DMS153 treated with DMSO at 0.1 percent for 48 hours (cell line): ENCODE measurements around the gene PSMA1.
A peak's percentile ranks its signal among the peaks of the same experiment; 100 is the strongest.
"Not testable (repeated sequence)": the region's sequence is repeated elsewhere in the genome, so short reads cannot be mapped to it uniquely, and the experiment has no call there.

Experiments used
- DNase-seq: peaks from one replicate; lab custom pipeline; 2025; ENCODE audit not compliant: unreplicated experiment; lab: John Stamatoyannopoulos, UW

The PSMA1 gene

DNA sequence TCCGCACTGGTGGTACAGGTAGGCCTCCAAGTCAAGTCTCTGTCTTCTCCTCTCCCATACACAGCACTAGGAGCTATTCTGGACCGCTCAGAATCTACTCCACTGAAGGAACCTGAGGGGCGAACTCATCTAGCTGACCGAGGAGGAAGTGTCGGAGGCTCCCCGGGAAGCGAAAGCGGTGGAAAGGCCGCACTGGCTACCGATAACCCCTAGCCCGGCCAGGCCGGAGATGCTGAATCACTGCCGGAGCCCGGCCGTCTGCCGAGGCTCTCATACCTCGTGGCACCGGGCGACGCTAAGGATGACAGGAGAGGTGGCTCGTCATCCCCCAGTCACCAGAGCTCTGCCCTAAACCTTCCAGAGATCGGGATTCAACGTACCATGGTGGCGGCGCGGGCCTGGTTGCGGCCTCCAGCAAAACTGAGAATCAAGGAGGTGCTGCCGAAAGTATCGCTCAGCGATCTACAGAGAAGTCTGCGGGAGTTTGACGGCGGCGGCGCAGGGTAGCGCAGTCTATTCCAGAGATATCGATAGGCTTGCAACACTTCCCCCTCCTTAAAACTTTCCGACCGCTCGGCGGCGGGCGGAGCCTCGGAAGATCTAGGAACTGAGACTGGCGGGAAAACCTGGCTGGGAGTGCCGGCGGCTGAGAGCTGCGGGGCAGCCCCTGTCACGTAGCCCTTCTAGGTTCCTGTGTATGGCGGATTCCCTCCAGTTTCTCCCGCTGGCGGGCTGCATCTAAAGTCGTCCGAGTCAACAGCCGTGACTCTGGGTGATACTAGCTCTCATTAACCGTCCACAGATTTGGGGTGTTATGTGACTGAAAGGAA is at the start of gene PSMA1:
Gene PSMA1 (minus strand): TSS at position 470 of the 830 bp plus-strand sequence. CDS start 87 bp downstream, at position 383.
- DNase-seq: peak; percentile 94

DNA sequence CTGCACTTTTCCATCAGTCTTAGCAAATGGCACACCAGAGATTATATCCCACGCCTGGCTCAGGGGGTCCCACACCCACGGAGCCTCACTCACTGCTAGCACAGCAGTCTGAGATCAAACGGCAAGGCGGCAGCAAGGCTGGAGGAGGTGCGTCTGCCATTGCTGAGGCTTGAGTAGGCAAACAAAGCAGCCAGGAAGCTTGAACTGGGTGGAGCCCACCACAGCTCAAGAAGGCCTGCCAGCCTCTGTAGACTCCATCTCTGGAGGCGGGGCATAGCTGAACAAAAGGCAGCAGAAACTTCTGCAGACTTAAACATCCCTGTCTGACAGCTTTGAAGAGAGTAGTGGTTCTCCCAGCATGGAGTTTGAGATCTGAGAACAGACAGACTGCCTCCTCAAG is 49.3 kb upstream of the PSMA1 start:
- not testable (repeated sequence) for DNase-seq

DNA sequence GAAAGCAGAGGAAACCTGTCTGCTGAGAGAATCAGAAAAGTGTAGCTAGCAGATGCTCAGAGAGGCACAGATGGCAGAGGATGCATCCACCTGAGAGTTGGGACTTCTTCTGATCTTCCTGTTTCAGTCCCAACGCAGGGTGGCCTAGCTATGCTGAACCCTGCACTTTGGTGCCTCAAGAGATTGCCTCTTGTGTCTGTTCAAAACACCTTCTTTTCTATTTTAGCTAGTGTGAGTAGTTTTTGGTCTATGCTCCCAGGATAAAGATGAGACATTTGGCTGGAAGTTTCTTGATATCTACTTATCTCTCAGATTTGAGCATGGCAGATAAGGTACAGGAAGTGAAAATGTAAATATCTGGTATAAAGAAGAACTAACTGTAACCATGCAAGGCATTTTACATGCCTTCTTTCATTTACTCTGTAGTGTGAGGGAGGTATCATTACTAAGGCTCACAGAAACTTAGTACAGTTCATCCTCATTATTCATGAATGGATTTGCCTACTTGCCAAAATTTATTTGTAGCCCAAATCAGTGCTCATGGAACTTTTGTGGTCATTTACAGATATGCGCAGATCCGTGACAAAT is 47.0 kb upstream of the PSMA1 start:
- no peak for DNase-seq

DNA sequence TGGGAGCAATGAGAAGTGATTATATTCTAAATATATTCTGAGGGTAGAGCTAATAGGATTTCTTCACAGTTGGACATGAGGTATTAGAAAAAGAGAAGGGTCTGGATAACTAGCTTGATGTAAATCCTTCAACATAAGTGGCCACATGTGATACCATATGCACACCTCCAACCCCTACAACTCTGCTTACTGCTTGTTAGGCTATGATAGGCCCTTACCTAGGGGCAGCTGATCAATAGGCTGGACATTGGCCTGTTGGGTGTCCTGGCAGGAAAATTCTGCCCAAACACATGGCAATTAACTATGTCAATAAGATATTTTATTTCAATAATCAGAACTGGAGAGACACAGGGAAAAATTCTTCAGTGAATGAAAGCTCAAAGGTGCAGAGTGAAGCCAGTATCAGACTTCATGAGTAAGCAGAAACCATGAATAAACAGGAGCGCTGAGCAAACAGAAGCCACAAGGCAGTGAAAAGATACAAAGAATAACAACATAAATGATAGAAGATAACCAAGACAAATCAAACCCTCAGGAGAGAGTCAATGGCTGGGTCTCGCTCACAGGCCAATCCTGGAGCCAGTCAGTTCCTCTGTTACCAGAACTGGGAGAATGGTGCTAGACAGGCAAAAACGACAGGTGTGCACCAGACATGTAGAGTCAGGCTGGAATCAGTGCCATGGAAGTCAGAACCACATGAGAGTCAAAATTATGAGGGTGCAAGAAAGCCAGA is 46.3 kb upstream of the PSMA1 start:
- DNase-seq: peak; percentile 26

DNA sequence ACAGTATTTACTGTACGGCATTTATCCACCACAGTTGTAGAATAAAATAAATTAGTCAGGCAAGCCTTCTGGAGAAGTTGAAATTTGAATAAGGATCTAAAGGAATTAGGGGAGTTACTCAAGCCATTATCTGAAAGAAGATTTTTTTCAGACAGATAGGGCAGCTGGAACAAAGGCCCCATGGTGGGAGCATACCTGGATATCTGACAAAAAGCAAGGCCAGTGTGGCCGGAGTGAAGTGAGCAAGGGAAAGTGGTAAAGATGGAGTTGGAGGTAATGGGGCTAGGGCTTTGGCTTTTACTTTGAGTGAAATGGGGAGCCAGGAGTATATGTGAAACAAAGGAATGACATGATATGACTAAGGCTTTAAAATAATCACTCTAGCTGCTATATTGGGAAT is 45.7 kb upstream of the PSMA1 start:
- DNase-seq: no peak

DNA sequence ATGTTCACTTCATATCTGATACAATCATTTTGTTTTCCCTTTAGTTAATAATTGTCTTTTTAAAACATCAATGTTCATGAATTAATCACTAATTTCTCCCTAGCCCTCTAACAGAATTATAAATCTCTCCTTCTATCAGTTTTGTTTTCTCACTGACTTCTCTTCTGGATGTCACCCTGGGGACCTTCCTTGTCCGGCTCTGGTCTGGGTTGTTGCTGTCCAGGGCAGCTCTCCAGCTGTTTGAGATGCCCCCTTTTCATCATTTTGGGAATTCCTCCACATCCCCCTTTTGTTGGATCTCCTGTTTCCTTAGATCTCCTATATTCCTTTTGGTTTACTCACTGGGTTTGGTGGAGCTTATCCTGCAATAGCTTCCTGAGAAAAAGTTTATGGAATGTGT is 35.6 kb upstream of the PSMA1 start:
- no peak for DNase-seq

DNA sequence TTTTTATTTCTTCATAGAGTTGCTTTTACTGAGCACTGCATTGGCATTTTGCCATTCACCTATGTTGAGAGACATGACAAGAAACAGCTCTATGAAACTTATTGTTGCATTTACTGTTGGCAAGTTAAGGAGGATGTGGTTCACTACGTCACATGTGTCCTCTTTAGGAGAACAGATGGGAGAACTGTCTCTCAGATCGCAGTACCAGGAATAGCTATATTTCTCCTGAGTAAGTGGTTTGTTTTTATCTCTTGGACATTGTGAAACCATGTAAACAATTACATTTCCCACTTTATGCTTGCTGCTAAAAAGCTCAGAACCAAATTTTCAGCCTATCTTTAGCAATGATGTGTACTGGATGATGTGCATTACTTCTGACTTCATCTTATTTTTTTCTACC is 34.8 kb upstream of the PSMA1 start:
- no peak for DNase-seq

DNA sequence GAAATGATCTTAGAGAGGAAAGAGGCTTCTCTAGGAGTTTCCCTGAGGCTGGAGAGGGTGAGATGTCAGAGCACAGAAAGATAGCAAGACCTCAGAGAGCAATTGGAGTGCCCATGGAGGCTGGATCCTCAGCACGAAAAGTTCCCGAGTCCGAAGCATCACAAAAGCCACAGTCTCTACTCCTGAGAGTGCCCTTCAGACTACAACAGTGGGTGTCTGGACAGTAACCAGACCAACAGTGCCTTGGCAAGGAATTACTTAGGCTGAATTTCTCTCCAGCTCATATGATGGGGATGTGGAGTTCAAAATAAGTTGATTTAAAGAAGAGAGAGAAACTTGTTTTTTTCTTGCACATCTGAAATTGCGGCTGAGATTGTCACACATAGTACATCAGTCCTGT is 31.9 kb upstream of the PSMA1 start:
- no peak for DNase-seq

DNA sequence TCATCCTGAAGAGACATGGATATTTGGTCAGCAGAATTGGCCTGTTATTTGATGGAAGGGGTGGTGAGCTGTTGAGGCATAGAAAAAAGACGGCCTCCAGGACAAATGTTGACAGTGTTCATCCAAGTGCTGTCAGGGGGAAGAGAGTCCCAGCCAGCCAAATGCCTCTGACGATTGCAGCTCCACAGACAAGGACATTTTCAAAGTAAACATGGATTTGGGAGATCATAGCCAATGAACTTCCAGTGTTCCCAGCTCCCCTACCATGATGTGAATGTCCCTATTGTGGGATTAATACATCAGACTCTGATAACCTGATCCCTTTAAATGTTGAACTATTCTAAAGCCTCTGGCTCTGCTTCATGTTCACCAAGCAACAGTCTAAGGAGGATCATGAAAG is 31.2 kb upstream of the PSMA1 start:
- no peak for DNase-seq

DNA sequence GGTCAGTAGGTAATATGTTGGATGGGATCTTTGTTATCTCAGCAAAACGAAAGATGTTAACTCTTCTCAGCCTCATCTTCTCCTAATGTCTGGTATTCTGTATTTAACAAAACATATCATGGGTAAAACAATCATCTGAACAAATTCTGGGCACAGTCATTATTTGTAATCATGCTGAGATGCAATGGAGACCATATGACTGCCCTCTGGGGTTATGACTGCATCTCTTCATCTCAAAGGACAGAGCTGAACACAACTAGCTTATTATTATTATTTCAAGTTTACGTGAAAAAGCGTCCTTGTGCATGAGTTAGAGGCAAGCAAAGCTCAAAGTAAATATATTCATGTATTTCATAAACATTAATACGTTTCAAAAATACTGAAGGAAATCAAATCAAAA is 29.7 kb upstream of the PSMA1 start:
- DNase-seq: no peak

DNA sequence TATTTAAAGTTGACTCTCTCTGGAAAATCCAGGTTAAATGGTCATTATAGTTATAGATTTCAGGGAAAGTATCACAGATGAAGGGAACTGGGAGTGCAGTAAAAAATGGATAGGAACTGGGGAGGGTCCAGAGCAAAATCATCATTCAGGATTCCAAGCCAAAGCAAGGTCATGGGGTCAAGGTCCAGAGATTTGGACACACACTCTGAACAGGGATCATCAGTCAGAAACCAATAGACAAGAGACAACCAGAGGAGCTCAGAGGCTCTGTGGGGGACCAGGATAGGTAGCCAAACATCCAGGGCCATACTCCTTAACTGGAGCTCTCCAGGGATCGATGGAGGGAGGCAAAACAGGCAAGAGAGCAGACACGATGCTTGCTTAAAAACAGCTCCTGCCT is 27.3 kb upstream of the PSMA1 start:
- no peak for DNase-seq

DNA sequence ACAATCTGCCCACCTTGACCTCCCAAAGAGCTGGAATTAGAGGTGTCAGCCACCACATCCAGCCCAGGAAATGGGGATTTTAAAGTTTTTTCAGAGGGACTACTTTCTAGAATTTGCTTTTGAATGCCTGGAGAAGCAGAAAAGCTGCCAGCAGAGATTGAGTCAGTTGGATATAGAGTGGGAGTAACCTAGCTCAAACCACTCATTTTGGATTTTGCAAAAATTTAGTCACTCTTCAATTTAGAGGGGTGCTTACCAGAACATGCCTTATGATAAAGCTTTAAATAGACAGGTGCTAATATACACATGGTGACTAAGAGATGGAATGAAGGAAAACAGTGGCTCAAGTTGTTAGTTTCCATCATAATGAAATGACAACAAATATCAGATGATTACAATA is 26.5 kb upstream of the PSMA1 start:
- DNase-seq: no peak

DNA sequence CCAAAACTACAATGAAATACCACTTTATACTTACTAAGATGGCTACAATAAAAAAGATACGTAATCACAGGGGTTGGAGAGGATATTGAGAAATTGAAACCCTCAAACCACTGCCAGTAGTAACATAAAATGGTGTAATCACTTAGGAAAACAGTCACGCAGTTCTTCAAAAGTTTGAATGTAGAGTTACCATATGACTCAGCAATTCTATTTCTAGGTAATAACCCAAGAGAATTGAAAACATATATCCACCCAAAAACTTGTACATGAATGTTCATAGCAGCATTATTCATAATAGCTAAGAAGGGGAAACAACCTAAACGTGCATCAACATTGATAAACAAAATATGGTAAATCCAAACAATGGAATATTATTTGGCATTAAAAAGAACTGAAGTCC is 24.4 kb upstream of the PSMA1 start:
- DNase-seq: no peak

DNA sequence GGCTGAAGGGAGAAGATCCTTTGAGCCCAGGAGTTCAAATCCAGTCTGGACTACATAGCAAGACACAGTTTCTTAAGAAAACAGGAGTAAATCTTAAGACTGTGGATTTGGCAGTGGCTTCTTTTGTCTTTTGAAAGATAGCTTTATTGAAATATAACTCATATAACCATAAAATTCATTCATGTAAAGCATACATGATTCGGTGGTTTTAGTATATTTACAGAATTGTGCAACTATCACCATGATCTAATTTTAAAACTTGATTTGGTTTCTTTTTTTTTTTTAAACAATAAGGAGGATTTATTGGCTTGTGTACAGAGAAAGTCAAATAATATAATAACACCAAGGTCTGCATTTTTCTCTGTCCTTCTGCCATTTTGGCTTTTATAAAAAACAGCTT is 23.1 kb upstream of the PSMA1 start:
- DNase-seq: no peak

DNA sequence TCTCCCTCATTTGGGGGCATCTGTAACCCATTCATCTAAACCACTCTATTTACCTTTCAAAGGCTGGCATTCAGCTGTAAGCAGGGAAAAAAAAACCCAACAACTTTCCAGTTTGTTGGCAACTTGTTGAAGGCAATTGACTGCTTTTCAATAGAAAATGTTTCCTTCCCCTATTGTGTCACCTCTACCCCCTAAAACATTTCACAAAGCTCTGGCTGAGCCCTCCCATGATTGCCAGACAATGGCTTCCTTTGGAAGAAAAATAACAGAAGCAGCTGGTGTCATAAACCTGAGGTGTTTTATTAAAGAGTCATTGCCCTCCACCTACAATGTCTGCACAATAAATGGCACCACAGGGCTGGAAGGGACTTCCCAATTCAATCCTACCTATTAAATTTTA is 22.1 kb upstream of the PSMA1 start:
- DNase-seq: peak; percentile 70

DNA sequence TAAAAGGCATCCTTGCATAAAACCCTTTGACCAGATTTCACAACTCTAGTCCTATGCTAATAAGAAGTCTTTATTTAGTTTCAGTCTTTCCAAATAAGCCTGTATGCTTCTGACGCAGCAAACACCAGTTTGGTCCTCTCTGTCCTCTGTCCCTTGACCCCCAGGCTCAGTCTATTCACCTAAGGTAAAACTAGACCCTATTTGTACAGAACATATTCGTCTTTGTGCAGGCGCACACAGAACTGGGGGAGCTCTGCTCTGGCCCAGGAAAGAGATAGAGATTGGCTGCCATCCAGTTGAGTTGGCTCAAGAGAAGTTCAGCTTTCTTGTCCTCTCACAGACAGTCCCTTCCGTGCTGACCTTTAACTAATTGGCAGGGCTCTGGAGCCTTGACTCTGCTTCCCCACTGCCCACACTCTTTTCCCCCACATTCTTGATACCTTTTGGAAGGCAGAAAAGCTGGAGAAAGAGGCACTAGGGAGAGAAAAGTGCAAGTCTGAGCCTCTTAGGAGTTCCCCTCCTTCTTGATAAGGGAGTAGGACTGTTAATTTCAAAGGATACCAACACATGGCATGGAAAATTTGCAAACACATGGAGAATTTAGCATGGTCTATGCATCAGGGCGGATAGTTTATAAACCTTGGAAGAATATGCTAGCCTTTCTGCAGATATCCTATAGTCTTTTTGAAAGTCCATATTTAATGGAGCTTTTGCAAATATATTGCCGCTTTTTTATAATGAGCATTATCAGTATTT is 21.2 kb upstream of the PSMA1 start:
- DNase-seq: no peak

DNA sequence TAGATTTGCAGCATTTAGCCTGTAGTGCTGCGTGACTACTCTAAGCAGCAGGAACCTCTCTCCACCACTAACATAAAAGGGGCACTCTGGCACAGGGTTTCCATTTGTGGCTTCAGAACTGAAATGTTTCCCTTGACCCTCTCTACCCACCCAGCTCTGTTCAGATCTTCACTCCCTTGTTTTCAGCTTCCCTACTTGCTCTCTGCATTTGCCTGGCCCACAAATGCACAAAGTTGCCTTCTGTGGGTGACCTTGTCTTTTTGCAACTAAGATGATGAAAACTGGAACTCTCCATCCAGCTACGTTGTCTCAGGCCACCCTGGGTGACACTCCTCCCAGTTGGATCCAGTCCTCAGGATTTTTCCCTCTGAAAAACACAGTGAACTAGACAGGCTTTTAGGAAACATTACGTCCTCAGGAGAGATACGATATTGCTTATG is 19.8 kb upstream of the PSMA1 start:
- DNase-seq: no peak

DNA sequence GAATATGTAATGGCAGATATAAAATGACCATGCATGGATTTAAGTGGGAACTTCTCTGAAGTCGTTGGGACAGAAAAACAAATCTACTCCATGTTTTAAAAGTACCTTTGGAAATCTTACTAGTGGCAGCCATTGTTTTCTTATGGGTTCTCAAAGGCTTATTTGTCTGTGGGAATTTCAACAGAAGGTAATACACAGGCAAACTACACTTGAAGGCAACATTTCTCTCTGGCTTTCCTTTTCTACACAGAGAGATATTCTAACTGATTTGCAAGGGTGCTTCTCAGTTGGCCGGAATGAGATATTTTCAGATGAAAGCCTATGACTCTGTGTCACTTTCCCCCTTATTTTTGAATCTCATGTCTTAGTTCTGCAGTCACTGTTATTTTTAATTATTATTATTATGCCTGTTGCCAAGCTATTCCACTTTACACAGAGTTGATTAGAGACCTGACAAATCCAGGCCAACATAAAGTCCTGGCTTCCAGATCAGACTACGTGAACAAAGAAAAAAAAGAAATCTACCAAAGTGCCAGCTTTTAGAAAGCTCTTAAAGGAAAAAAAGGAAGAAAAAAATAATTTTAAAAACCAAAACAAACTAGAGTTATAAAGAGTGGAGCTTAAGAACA is 18.9 kb upstream of the PSMA1 start:
- DNase-seq: no peak

DNA sequence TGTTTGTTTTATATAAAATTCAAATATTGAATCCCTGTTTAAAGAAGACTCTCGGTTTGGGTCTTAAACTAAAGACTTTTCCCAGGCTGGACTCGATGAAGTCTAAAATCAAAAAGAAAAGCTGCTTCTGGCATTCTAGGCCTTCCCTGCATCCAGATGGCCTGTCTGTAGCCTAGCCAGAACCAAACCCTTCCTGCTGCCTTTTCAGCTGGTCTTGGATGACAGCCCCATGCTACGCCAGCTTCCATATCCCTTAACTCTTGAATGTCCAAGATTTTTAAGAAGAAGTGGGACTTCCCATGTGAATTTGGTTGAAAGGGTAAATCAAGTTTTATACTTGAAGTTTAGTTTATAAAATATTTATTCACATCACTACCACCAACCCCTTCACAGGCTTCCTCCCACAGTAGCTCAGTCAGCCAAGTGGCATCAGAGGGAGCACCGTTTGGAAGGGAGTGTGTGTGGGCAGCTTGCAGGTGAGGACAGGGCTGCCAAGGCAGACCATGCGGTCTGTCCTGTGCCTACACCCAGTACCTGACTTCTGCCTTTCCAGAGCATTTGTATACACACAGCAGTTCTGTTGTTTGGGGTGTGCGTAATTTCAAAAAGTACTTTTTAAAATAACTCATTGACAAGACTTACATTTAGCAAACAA is 18.2 kb upstream of the PSMA1 start:
- DNase-seq: no peak

DNA sequence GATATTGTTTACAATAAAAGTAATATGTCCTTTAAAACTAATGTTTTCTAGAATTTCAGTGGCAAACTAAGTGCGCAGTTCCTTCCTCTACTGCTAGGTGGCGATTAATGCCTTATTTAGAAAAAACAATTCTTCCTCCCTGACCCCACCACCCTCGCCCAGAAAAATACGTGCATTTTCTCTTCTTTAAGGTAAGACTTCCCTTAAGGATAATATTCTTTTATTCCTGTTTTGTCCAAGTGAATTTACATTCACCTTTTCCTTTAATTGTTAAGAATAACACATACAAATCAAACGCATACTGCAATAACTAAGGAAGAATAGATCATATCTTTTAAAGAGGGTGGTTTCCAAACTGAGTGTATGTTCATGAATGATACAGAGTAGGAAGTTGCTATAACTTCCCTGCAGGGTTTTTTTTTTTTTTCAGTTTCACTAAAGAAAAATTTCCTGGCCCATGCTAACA is 17.0 kb upstream of the PSMA1 start:
- peak; percentile 36 for DNase-seq
